Measurements from ENCODE around the gene FOXA3.

DNA sequence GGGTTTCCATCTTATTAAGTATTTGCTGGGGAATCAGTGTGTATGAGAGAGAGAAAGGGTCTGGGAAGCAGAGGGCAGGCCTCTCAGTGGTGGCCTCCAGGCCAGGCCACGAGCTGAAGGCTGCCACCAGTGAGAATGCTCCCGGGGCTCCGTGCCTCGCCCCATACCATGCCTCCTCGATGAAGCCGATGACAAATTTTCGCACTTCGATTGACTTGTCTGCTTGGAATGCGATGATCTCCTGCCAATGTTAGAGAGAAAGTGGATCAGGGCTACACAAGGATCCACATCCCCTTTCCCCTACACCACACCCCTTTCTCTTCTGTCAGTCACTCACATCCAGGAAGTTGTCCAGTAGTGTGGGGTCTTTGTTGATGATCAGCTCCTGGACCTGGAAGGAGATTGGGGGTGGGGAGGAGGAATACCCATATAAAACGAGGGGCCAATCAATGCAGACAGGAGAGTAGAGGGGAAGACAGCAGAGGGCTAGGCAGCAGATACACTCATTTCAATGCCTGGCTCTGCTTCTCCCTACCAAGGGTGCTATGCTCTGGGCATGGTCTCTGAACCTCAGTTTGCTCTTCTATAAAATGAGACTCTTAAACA lies 11.9 kb upstream of the FOXA3 start:
- TF ChIP-seq, protein P1, sequence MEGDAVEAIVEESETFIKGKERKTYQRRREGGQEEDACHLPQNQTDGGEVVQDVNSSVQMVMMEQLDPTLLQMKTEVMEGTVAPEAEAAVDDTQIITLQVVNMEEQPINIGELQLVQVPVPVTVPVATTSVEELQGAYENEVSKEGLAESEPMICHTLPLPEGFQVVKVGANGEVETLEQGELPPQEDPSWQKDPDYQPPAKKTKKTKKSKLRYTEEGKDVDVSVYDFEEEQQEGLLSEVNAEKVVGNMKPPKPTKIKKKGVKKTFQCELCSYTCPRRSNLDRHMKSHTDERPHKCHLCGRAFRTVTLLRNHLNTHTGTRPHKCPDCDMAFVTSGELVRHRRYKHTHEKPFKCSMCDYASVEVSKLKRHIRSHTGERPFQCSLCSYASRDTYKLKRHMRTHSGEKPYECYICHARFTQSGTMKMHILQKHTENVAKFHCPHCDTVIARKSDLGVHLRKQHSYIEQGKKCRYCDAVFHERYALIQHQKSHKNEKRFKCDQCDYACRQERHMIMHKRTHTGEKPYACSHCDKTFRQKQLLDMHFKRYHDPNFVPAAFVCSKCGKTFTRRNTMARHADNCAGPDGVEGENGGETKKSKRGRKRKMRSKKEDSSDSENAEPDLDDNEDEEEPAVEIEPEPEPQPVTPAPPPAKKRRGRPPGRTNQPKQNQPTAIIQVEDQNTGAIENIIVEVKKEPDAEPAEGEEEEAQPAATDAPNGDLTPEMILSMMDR (conservative IDR thresholded peaks at IDR 0.05 in 1 of 2, IDR thresholded peaks at IDR 0.05 in 1 of 2; ENCODE audit: extremely low read depth in 1 of 2, insufficient read depth in 1 of 2, low read depth in 1 of 2, low read length in 2 of 2): no peak
- TF ChIP-seq EZH2 (IDR thresholded peaks at IDR 0.05; ENCODE audit: borderline replicate concordance, low read length): no peak

Measured in mammary epithelial cell (primary cell).